ENCODE data around the gene SOX5.
"Not testable (repeated sequence)": the region's sequence is repeated elsewhere in the genome, so short reads cannot be mapped to it uniquely, and the experiment has no call there.

Gene SOX5

DNA sequence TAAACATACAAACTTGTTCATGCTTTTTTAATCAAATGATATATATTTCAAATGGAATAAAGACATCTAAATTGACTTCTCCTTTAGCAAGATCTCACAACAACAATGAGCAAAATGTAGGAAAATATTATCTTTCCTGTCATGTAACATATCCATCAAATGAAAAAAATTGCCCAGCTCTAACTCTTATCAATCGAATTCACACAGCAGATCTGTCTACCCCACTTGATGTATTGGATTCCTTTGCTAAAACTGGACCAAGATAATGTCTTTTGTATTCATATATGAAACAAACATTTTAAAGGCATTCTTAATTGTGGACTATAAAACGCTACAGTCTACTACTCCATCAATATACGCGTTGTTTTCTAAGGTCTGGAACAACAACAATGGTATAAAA lies 218.0 kb downstream of the SOX5 start:
- no peak overlapping the region for H3K4me3 ChIP-seq (ENCODE audit: low read length)
- no peak for TF ChIP-seq ZNF274 (IDR thresholded peaks at IDR 0.05; ENCODE audit: low read depth, low read length)

DNA sequence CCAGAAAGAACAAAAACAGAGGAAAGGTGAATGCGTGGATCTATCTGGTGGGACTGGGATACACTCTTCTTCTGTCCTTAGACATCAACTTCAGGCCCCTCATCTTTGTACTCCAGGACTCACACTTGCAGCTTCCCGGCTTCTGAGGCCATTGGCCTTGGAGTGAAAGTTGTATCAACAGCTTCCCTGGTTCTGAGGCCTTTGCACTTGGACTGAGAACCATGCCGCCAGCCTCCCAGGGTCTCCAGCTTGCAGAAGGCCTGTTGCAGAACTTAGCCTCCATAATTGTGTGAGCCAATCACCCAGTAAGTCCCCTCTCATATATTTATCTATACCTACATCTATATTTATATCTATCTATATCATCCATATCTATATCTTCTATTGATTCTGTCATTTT lies 218.4 kb downstream of the SOX5 start:
- no peak for TF ChIP-seq ZNF274 (IDR thresholded peaks at IDR 0.05; ENCODE audit: low read depth, low read length)
- no peak overlapping the region for H3K4me3 ChIP-seq (ENCODE audit: low read length)

DNA sequence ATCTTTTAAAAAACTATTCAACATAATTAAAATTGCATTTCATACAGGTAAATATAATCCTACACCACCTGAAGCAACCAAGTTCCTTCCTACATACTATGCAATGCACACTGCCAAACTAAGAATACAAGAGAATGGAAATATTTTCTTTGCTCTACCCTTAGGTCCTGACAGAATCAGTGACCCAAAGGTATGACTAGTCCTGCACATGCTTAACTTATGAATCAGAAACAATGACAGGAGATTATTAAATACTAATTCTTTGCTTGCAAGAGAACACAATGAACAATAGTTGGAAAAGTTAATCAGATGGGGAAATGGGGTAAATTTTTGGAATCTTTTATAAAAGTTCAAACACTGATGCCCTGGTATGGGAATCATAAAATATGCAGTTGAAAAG lies 220.1 kb downstream of the SOX5 start:
- H3K4me3 ChIP-seq (ENCODE audit: low read length): no peak overlapping the region
- TF ChIP-seq ZNF274 (IDR thresholded peaks at IDR 0.05; ENCODE audit: low read depth, low read length): no peak

DNA sequence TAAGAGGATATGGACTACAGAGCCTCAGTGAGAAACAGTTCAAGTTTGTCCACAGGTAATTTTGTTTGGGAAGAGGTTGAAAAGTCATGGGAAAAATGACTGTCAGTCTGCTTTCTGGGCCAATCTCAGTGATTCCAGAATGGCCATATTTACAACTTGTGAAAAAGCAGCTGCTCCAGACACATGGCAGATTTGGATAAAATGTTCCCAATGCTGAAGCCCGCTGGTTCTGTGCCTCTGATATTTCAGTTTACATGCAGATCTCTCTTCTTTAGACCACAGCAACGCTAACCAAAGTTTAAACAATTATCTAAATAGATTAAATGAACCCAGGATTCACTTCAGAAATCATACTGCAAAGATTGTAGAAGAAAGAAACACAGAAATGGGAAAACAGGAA lies 222.8 kb downstream of the SOX5 start:
- no peak overlapping the region for H3K4me3 ChIP-seq (ENCODE audit: low read length)
- no peak for TF ChIP-seq ZNF274 (IDR thresholded peaks at IDR 0.05; ENCODE audit: low read depth, low read length)

DNA sequence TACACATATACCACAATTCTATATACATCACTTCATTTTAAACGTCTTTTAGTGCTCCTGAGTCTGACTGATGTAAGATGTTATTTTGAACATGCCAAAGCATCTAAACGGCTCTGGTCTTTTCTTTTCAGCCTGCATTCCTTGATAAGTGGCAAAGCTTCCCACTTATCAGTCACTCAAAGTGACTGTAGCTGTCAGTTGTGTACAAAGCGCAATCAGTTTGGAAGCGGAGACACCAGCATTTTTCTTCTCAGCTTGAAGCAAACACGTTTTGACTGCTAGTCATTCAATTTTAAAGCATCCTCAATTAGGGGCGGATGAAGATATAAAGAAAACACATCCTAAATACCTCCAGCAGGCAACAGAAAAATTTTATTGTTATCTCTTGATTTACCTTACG lies 226.8 kb downstream of the SOX5 start:
- no peak overlapping the region for H3K4me3 ChIP-seq (ENCODE audit: low read length)
- TF ChIP-seq ZNF274 (IDR thresholded peaks at IDR 0.05; ENCODE audit: low read depth, low read length): no peak

DNA sequence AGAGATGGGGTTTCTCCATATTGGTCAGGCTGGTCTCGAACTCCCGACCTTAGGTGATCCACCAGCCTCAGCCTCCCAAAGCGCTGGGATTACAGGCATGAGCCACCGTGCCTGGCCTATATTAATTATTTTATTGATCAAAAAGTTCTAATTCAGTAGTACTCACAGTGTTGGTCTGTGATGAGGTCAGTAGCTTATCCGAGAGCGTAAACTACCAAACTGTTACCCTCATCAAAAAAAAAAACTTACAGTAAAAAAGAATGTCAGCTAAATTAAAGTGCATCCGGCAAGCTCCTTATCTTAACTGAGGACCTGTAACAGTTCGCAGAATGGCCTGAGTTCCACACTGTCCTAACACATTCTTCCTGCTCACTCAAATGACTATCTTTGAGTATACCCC lies 228.2 kb downstream of the SOX5 start:
- H3K4me3 ChIP-seq (ENCODE audit: low read length): no peak overlapping the region
- no peak for TF ChIP-seq ZNF274 (IDR thresholded peaks at IDR 0.05; ENCODE audit: low read depth, low read length)

DNA sequence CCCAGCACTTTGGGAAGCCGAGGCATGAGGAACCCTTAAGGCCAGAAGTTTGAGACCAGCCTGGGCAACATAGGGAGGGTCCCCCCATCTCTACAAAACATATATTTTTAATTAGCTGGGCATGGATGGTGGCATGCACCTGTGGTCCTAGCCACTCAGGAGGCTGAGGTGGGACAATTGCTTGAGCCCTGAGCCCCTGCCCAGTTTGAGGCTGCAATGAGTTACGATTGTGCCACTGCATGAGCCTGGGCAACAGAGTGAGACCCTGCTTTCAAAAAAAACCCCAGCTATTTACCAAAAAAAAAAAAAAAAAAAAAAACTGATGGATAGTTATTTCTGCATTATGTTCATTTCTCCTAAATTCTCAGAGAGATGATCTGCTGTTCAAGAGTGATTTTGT lies 230.0 kb downstream of the SOX5 start:
- TF ChIP-seq ZNF274 (IDR thresholded peaks at IDR 0.05; ENCODE audit: low read depth, low read length): no peak
- no peak overlapping the region for H3K4me3 ChIP-seq (ENCODE audit: low read length)

DNA sequence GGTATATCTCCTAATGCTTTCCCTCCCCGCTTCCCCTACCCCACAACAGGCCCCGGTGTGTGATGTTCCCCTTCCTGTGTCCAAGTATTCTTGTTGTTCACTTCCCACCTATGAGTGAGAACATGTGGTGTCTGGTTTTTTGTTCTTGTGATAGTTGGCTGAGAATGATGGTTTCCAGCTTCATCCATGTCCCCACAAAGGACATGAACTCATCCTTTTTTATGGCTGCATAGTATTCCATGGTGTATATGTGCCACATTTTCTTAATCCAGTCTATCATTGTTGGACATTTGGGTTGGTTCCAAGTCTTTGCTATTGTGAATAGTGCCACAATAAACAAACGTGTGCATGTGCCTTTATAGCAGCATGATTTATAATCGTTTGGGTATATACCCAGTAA lies 239.1 kb downstream of the SOX5 start:
- H3K4me3 ChIP-seq (ENCODE audit: low read length): not testable (repeated sequence)

DNA sequence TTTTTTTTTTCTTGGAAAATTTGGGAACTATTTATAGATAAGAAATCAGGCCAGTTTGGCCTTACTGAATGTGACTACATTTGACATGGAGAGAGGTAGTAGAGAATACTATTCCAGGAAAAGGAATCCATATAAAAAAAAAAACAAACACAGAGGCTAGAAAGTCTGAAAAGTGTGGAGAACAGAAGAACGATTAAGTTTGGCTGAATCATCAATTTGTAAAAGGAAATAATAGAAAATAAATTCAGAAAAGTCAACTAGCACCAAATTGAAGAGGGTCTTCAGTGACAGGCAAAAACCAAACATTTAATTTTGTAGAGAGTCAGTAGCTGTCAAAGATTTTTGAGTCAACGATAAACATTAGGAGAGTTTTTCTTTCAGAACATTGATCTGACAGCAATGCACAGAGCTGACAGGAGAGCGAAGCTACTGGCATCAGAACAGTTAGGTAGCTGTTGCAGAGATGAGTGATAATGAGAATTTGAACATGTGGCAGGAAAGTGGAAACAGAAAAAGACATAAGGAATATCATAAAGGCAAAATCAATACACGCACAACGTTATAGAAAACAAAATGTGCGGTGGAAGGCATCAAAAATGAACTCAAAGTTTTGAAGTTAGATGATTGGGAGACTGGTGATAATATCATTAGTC lies 241.2 kb downstream of the SOX5 start:
- TF ChIP-seq ZNF274 (IDR thresholded peaks at IDR 0.05; ENCODE audit: low read depth, low read length): no peak
- H3K4me3 ChIP-seq (ENCODE audit: low read length): no peak overlapping the region

DNA sequence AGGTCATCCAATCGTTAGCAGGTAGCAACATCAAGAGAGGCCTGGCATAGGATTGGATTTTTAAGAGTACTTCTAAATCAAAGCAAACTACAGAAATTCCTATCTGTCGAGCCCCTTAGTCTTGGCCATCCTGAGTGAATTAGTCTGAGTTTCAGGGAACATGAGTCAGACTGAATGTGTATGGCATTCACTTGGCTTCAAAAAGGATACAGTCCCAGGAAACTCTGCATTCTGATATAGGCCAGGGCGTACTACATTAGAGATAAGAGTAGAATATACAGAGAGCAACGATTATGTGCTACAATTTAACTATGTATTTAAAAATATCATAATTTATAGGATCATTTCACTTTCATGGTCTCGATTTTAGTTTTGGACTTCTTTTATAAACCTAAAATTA lies 242.2 kb downstream of the SOX5 start:
- H3K4me3 ChIP-seq (ENCODE audit: low read length): no peak overlapping the region
- TF ChIP-seq ZNF274 (IDR thresholded peaks at IDR 0.05; ENCODE audit: low read depth, low read length): no peak

DNA sequence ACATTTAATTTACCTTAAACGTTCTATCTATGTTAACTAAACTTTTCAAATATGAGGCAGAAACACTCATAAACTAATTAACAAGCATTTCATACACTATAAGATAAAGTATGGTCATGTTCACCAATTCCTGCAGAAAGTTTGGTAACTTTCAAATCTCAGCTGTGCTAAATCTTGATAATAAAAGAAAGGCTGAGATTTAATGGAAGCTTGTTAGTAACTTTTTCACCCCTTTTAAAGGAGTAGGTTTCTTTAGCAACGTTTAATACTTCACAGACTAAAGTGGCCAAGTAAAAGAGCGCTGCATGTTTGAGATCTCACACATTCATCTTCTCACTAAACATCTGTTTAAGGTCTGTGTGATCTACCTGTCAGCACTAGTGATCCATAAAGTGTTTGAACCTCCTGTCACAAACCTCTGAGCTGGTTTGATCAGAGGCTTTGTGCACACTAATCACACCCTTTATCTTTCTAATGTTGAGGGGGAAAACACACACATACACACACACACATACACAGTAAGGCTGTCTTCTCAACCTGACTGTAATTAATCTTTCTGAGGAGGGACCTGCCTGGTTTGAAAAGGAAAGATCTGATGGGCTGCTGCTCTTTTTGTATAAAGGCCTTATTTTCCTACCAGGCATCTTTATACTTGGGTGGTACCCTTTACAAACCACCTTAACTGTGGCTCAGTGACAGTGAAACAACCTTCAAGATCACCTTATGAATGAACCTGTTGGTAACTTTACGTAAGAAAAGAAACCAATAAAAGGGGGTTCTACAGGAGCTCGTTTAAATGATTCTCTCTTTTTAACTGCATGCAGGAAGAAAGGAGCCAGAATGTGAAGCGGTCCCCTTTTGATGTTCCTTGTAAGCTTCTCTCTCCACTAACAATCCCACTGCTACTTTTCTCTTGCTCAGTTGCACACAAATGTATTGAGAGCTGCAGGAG lies 244.2 kb downstream of the SOX5 start:
- H3K4me3 ChIP-seq (ENCODE audit: low read length): no peak overlapping the region
- TF ChIP-seq ZNF274 (IDR thresholded peaks at IDR 0.05; ENCODE audit: low read depth, low read length): no peak

DNA sequence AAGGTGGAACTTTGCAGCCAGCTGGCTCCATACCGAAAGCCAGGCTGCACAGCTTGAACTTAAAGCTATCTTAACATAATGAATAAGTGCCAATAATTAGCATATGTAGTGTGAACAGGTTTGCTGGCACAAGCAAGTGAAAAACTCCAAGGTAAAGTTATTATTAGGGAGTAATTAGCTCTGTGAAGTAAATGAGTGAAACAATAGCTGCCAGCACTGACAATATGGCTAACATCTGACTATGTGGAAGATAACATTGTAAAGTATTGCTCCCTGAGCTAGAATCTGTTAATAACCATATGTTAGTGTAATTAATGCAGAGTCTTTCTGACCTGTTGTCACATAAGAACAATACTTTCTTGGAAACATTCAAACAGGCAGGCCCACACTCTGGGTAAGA lies 246.4 kb downstream of the SOX5 start:
- no peak for TF ChIP-seq ZNF274 (IDR thresholded peaks at IDR 0.05; ENCODE audit: low read depth, low read length)
- no peak overlapping the region for H3K4me3 ChIP-seq (ENCODE audit: low read length)

DNA sequence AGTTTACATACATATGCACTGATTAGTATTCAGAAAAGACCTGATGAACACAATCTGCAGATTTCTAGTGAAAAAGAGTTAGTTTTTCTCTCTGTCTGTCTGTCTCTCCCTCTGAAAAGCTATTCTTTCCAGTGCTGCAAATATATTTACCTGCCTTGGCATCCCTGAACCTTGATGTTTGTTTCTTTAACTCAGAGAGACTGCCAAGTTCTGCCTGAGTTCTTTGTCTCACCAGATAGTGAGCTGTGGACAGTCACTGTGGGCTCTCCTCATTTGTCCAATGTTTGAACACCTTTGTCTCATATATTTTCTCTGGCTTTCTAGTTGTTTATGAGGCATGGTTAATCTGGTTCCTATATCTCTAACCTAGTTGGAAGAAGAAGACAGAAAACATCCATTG lies 250.4 kb downstream of the SOX5 start:
- TF ChIP-seq ZNF274 (IDR thresholded peaks at IDR 0.05; ENCODE audit: low read depth, low read length): no peak
- H3K4me3 ChIP-seq (ENCODE audit: low read length): no peak overlapping the region

DNA sequence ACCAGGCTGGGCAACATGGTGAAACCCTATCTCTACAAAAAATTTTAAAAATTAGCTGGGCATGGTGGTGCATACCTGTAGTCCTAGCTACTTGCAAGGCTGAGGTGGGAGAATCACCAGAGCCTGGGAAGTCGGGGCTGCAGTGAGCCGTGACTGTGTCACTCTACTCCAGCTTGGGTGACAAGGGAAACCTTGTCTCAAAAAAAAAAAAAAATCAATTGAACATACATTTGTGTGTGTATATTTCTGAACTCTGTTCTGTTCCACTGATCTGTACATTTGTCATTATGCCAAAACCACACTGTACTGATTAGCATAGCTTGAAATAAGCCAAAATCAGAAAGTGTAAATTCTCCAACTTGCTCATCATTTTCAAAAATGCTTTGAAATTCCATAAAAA lies 254.6 kb downstream of the SOX5 start:
- no peak overlapping the region for H3K4me3 ChIP-seq (ENCODE audit: low read length)
- TF ChIP-seq ZNF274 (IDR thresholded peaks at IDR 0.05; ENCODE audit: low read depth, low read length): no peak

DNA sequence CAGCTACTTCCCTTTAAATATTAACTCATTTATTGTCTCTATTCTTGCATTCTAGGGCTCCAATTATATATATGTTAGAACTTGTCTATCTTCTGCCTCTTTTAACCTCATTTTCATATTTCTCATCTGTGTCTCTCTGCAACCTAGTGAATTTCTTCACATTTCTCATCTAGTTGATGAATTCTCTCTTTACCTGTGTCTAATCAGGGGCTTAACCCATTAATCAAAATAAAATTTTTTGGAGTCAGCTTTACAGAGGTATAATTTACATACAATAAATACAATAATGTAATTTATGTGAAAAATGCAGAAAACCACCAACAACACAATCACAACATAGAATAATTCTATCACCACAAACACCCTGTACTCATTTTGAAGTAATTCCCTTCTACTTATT lies 255.2 kb downstream of the SOX5 start:
- no peak for TF ChIP-seq ZNF274 (IDR thresholded peaks at IDR 0.05; ENCODE audit: low read depth, low read length)
- H3K4me3 ChIP-seq (ENCODE audit: low read length): no peak overlapping the region
